SK-N-SH (cell line): ENCODE results near the gene STK11IP. TPM values are rescaled to one million over a fixed set of nuclear protein-coding genes. Genes with fewer than 3 reads are reported as not detected.

ENCODE experiments used
- CTCF ChIA-PET: fragments of 300-600, 350-600 bp; formaldehyde crosslinking; extraction: SDS; loops from one replicate; lab custom pipeline; 2021; lab: Yijun Ruan, JAX
- POLR2A ChIA-PET: fragments of 350-600 bp; sonication (Branson Sonifier 250); formaldehyde crosslinking; extraction: SDS; loops from one replicate; lab custom pipeline; 2020; ENCODE audit warnings: antibody characterized with exemption, inconsistent platforms; lab: Yijun Ruan, JAX
- DNase-seq: peaks from one replicate; pipeline ENCODE4 v3.0.0; 2012
- H2AFZ ChIP-seq: fragments of 200-600 bp; sonication (generic); 2 replicates; pipeline ENCODE4 v1.8.1; 2016; ENCODE audit warnings: antibody characterized with exemption, mild to moderate bottlenecking, low read depth
- H3F3A ChIP-seq: fragments of 200-600 bp; sonication (generic); replicated peaks from 2 replicates; pipeline ENCODE3; 2016; ENCODE audit warnings: antibody characterized with exemption, mild to moderate bottlenecking; ENCODE audit not compliant: insufficient read depth
- H3K27ac ChIP-seq, 2 experiments: fragments of 200-500 bp in 1 of 2; fragments of 200-600 bp in 1 of 2; sonication (Bioruptor generic) in 1 of 2; sonication (generic), shearing (Covaris generic) in 1 of 2; 2 replicates each; pipeline versions ENCODE4 v1.5.1 to v1.6.1; 2014 to 2016; ENCODE audit warnings: low read depth in 2 of 2, inconsistent platforms in 1 of 2, low read length in 1 of 2, mild to moderate bottlenecking in 1 of 2, mixed read lengths in 1 of 2
- H3K27me3 ChIP-seq: fragments of 200-600 bp; sonication (generic), shearing (Covaris generic); 2 replicates; pipeline ENCODE4 v1.6.1; 2016; ENCODE audit warnings: mixed run types; ENCODE audit not compliant: insufficient read depth
- H3K36me3 ChIP-seq, 2 experiments: fragments of 200-500 bp in 1 of 2; fragments of 200-600 bp in 1 of 2; sonication (Bioruptor generic) in 1 of 2; sonication (generic) in 1 of 2; replicated peaks in 1 of 2; 2 replicates each; pipeline versions ENCODE3 to v1.5.1; 2014 to 2016; ENCODE audit warnings: low read length in 1 of 2, mild to moderate bottlenecking in 1 of 2; ENCODE audit not compliant: insufficient read depth in 2 of 2, control insufficient read depth in 1 of 2
- H3K4me1 ChIP-seq, 2 experiments: fragments of 200-500 bp in 1 of 2; fragments of 200-600 bp in 1 of 2; sonication (Bioruptor generic) in 1 of 2; sonication (generic), shearing (Covaris generic) in 1 of 2; 2 replicates each; pipeline versions ENCODE4 v1.5.1 to v1.6.1; 2014 to 2016; ENCODE audit warnings: low read depth in 1 of 2, low read length in 1 of 2, mixed run types in 1 of 2; ENCODE audit not compliant: insufficient read depth in 2 of 2, control insufficient read depth in 1 of 2
- H3K4me2 ChIP-seq: fragments of 200-600 bp; sonication (generic), shearing (Covaris generic); 2 replicates; pipeline ENCODE4 v1.6.1; 2017; ENCODE audit warnings: mixed run types
- H3K4me3 ChIP-seq, 2 experiments: fragments of 200-500 bp in 1 of 2; fragments of 200-600 bp in 1 of 2; sonication (Bioruptor generic) in 1 of 2; sonication (generic), shearing (Covaris generic) in 1 of 2; 2 replicates each; pipeline versions ENCODE4 v1.5.1 to v1.8.1; 2014 to 2016; ENCODE audit warnings: low read depth in 2 of 2, inconsistent platforms in 1 of 2, low read length in 1 of 2, mild to moderate bottlenecking in 1 of 2, mixed read lengths in 1 of 2, moderate library complexity in 1 of 2
- H3K79me2 ChIP-seq: fragments of 200-600 bp; sonication (generic); 2 replicates; pipeline ENCODE4 v1.8.1; 2017; ENCODE audit warnings: mild to moderate bottlenecking; ENCODE audit not compliant: insufficient read depth
- H3K9ac ChIP-seq: fragments of 200-600 bp; sonication (generic); 2 replicates; pipeline ENCODE4 v1.6.1; 2017; ENCODE audit warnings: mixed run types
- H3K9me2 ChIP-seq: fragments of 200-600 bp; sonication (generic); 2 replicates; pipeline ENCODE4 v1.6.1; 2017; ENCODE audit warnings: mixed run types
- H3K9me3 ChIP-seq: fragments of 200-600 bp; sonication (generic); 2 replicates; pipeline ENCODE4 v1.6.1; 2017; ENCODE audit warnings: mixed run types, mild to moderate bottlenecking, moderate library complexity
- H4K20me1 ChIP-seq: fragments of 200-600 bp; sonication (generic); 2 replicates; pipeline ENCODE4 v1.6.1; 2017; ENCODE audit warnings: mild to moderate bottlenecking, mixed run types; ENCODE audit not compliant: insufficient read depth
- CHD2 ChIP-seq: fragments of 150-350 bp; IDR thresholded peaks from 2 replicates; pipeline ENCODE4 v1.6.1; 2018; ENCODE audit warnings: low read length; ENCODE audit not compliant: partially characterized antibody
- CTCF ChIP-seq: fragments of 200-600 bp; sonication (generic); IDR thresholded peaks from 2 replicates; pipeline ENCODE4 v1.6.1; 2017; ENCODE audit warnings: antibody characterized with exemption, mild to moderate bottlenecking, moderate library complexity
- ELF1 ChIP-seq: IDR thresholded peaks from 2 replicates; pipeline ENCODE4 v1.4.0; 2012
- EZH2phosphoT487 ChIP-seq: fragments of 200-600 bp; sonication (generic); IDR thresholded peaks from 2 replicates; pipeline ENCODE4 v1.6.1; 2017; ENCODE audit warnings: low read depth, mixed run types, mild to moderate bottlenecking, antibody characterized with exemption, moderate library complexity, borderline replicate concordance
- FOXM1 ChIP-seq: IDR thresholded peaks from 2 replicates; pipeline ENCODE4 v1.4.0; 2012; ENCODE audit warnings: low read depth, mild to moderate bottlenecking
- IRF3 ChIP-seq: fragments of 150-350 bp; IDR thresholded peaks from 2 replicates; pipeline ENCODE4 v1.6.1; 2016; ENCODE audit warnings: mild to moderate bottlenecking, low read depth, low read length
- MXI1 ChIP-seq: IDR thresholded peaks from 2 replicates; pipeline ENCODE4 v1.6.1; 2012; ENCODE audit warnings: mild to moderate bottlenecking, low read depth, low read length, improper control_type of control experiment
- PBX3 ChIP-seq: IDR thresholded peaks from 2 replicates; pipeline ENCODE4; 2012
- POLR2AphosphoS5 ChIP-seq: IDR thresholded peaks from 2 replicates; pipeline ENCODE4 v1.6.1; 2012; ENCODE audit warnings: low read depth, low read length
- REST ChIP-seq: IDR thresholded peaks from 2 replicates; pipeline ENCODE4 v1.6.1; 2012; ENCODE audit warnings: mild to moderate bottlenecking, low read depth, low read length, moderate library complexity
- RFX5 ChIP-seq: IDR thresholded peaks from 2 replicates; pipeline ENCODE4 v1.6.1; 2012; ENCODE audit warnings: mild to moderate bottlenecking, improper control_type of control experiment, low read length
- RXRA ChIP-seq: IDR thresholded peaks from 2 replicates; pipeline ENCODE4 v1.4.0; 2012; ENCODE audit warnings: low read depth, mild to moderate bottlenecking, borderline replicate concordance
- SIN3A ChIP-seq: IDR thresholded peaks from 2 replicates; pipeline ENCODE4 v1.6.1; 2012; ENCODE audit warnings: low read depth, mild to moderate bottlenecking, low read length, moderate library complexity, borderline replicate concordance
- SMC3 ChIP-seq: IDR thresholded peaks from 2 replicates; pipeline ENCODE4 v1.6.1; 2012; ENCODE audit warnings: low read depth, low read length, improper control_type of control experiment
- TAF1 ChIP-seq: IDR thresholded peaks from 2 replicates; pipeline ENCODE4 v1.6.1; 2012; ENCODE audit warnings: low read depth, mild to moderate bottlenecking, low read length, moderate library complexity, borderline replicate concordance
- TEAD4 ChIP-seq: IDR thresholded peaks from 2 replicates; pipeline ENCODE4 v1.4.0; 2012; ENCODE audit warnings: mild to moderate bottlenecking, borderline replicate concordance; ENCODE audit not compliant: insufficient read depth
- USF1 ChIP-seq: IDR thresholded peaks from 2 replicates; pipeline ENCODE4 v1.4.0; 2012; ENCODE audit warnings: low read depth, borderline replicate concordance
- WGBS: methylation state at CpG from one replicate; pipeline ENCODE4 v1.1.6; 2017; ENCODE audit warnings: low lambda C conversion rate; 5-methylcytosine and 5-hydroxymethylcytosine counted together
- polyA plus RNA-seq, 3 experiments: library from polyadenylated mRNA; depleted of rRNA; stranded (reverse); fragments of >200 nt; gene quantifications; 2 replicates each; pipeline ENCODE4 v1.2.3, GENCODE V29; 2012

STK11IP gene
- polyA plus RNA-seq, 1 of the 3 experiments (the other 2 are of a cell fraction), result 22.9 TPM

GRCh38 chr2:219566640-219567039 is 31.0 kb upstream of the STK11IP start:
- 91% methylated on average over 6 of the region's 11 CpGs for WGBS
- ChIA-PET POLR2A (interaction anchor here (1.1 to 2.6 kb wide), 2 partner anchors 14 to 31 kb away, joined by 3 to 12 read pairs; partner anchors contain the start of gene STK11IP), CTCF (interaction anchor here (1.4 to 1.8 kb wide), 3 partner anchors 24 to 164 kb away, joined by 3 to 6 read pairs (median 5); no protein-coding TSS in a partner anchor)
- H3K79me2 ChIP-seq, result peaks cover 4% of the 10 kb centered on the region; the same call in 1 of the 2 replicates
- no peaks in the 10 kb centered on the region for H3K9me3 ChIP-seq
- H3K9me2 ChIP-seq, result no peaks in the 10 kb centered on the region
- H3K9ac ChIP-seq, result no peak overlapping the region
- H3K4me3 ChIP-seq, result no peak overlapping the region
- H3K4me1 ChIP-seq, result peaks cover 2 to 15% of the 10 kb centered on the region in 2 experiments; a peak in 1 of 4 replicates
- no peaks in the 10 kb centered on the region for H3K27me3 ChIP-seq
- peak; percentile 5 for DNase-seq
- H3F3A ChIP-seq, result no peaks in the 10 kb centered on the region
- H3K36me3 ChIP-seq, result peaks cover 8 to 38% of the 10 kb centered on the region in 2 experiments
- H3K27ac ChIP-seq, result no peak overlapping the region
- no peak for TF ChIP-seq EZH2phosphoT487
- TF ChIP-seq FOXM1, result no peak
- TF ChIP-seq PBX3, result no peak
- no peak for TF ChIP-seq IRF3
- TF ChIP-seq TEAD4, result no peak
- no peak for TF ChIP-seq CHD2
- no peak for TF ChIP-seq TAF1
- no peak for TF ChIP-seq MXI1
- no peak for TF ChIP-seq ELF1
- no peak for TF ChIP-seq POLR2AphosphoS5
- no peak for TF ChIP-seq RXRA
- TF ChIP-seq REST, result no peak
- TF ChIP-seq USF1, result no peak
- TF ChIP-seq SMC3, result no peak
- TF ChIP-seq CTCF, result no peak
- no peak for TF ChIP-seq RFX5
- TF ChIP-seq SIN3A, result no peak
- H4K20me1 ChIP-seq, result no peaks in the 10 kb centered on the region
- H2AFZ ChIP-seq, result no peak overlapping the region
- H3K4me2 ChIP-seq, result no peak overlapping the region
